ENCODE results near the gene KRTAP10-1. TPM values are rescaled to one million over a fixed set of nuclear protein-coding genes. Genes with fewer than 3 reads are reported as not detected.

KRTAP10-1 gene
- total and polyA plus RNA-seq, 2 of the 8 experiments (the other 6 are each of a cell fraction or from before 2014, with no cell fraction given) = 0.08 TPM; not detected in 1

- no peak overlapping the region for H3K4me2 ChIP-seq (ENCODE audit: insufficient read depth in 1 of 2, low read depth in 2 of 2, low read length in 2 of 2)
- no peak overlapping the region for H2BK15ac ChIP-seq (ENCODE audit: low read length)
- no peak overlapping the region for H3K14ac ChIP-seq (ENCODE audit: insufficient read length)
- H2BK20ac ChIP-seq (ENCODE audit: low read length) = no peak overlapping the region
- TF ChIP-seq KDM1A (IDR thresholded peaks at IDR 0.05; ENCODE audit: borderline replicate concordance, low read length) (no peak), SAP30 (IDR thresholded peaks at IDR 0.05; ENCODE audit: insufficient read depth, insufficient replicate concordance, low read length) (no peak), SP4 (IDR thresholded peaks at IDR 0.05; ENCODE audit: low read length) (no peak), BRCA1 (IDR thresholded peaks at IDR 0.05; ENCODE audit: low read depth, low read length) (no peak), JUND (IDR thresholded peaks at IDR 0.05; ENCODE audit: low read length) (no peak)
- no peaks in the 10 kb centered on the region for H3K23me2 ChIP-seq (ENCODE audit: low read depth, low read length)
- DNase-seq (ENCODE audit: low read depth in 1 of 2, low spot score in 2 of 2) (no peak), FAIRE-seq (no peak)
- H4K20me1 ChIP-seq (replicated peaks in 1 of 2; ENCODE audit: control insufficient read depth in 1 of 2, insufficient read depth in 2 of 2, low read length in 2 of 2) = no peaks in the 10 kb centered on the region
- no peak overlapping the region for H4K8ac ChIP-seq (ENCODE audit: extremely low read depth, insufficient read depth, low read length)
- ChIA-PET CTCF (ENCODE audit: partially characterized antibody) (no interaction called here), POLR2A (ENCODE audit: partially characterized antibody) (no interaction called here)
- H3K36me3 ChIP-seq (ENCODE audit: control insufficient read depth in 2 of 4, insufficient read depth in 4 of 4, low read length in 3 of 4) = no peaks in the 10 kb centered on the region
- H3K4me1 ChIP-seq (replicated peaks in 1 of 4; ENCODE audit: control insufficient read depth in 3 of 4, insufficient read depth in 4 of 4, low read length in 3 of 4) = peaks cover 0 to 3% (median 0%) of the 10 kb centered on the region in 4 experiments; a peak in 1 of 7 replicates
- no peak overlapping the region for H3K23ac ChIP-seq (ENCODE audit: insufficient read length)
- no peak overlapping the region for H4K91ac ChIP-seq (replicated peaks; ENCODE audit: insufficient read length, low read length)
- no peaks in the 10 kb centered on the region for H3K27me3 ChIP-seq (replicated peaks in 1 of 4; ENCODE audit: control insufficient read depth in 3 of 4, extremely low read depth in 1 of 4, insufficient read depth in 3 of 4, low read length in 3 of 4)
- no peak overlapping the region for H3K18ac ChIP-seq (ENCODE audit: extremely low read depth, low read length)
- no peak overlapping the region for H4K5ac ChIP-seq (ENCODE audit: insufficient read length, low read depth, low read length)
- H3K4ac ChIP-seq (replicated peaks; ENCODE audit: insufficient read length, low read depth, low read length) = no peak overlapping the region
- no peak overlapping the region for H2AFZ ChIP-seq (ENCODE audit: low read length)
- 91% methylated on average over 1 of the region's 1 CpG; no CpG with 5 or more reads in 1 of the 2 experiments for WGBS, 2 experiments (ENCODE audit: extremely low coverage in 1 of 2, insufficient coverage in 1 of 2, insufficient read length in 1 of 2, insufficient replicate concordance in 2 of 2, low coverage in 1 of 2, low lambda C conversion rate in 2 of 2, missing lambda C conversion rate in 1 of 2)
- no peak overlapping the region for H2BK120ac ChIP-seq (replicated peaks; ENCODE audit: low read depth, low read length)
- H3K9me3 ChIP-seq (ENCODE audit: insufficient read depth in 2 of 2, low read depth in 1 of 2, low read length in 1 of 2) = no peaks in the 10 kb centered on the region
- H3K27ac ChIP-seq (ENCODE audit: low read depth, low read length) = no peak overlapping the region
- no peaks in the 10 kb centered on the region for H3K79me2 ChIP-seq (ENCODE audit: control insufficient read depth in 1 of 2, insufficient read depth in 2 of 2, low read length in 2 of 2)
- no peak overlapping the region for H2AK5ac ChIP-seq (ENCODE audit: low read depth, low read length)
- H2BK5ac ChIP-seq (ENCODE audit: low read depth, low read length) = no peak overlapping the region
- no peak overlapping the region for H3K4me3 ChIP-seq (ENCODE audit: extremely low read depth in 1 of 4, insufficient read depth in 2 of 4, low read depth in 3 of 4, low read length in 4 of 4)
- no peak overlapping the region for H3K56ac ChIP-seq (replicated peaks; ENCODE audit: insufficient read length, low read depth, low read length)
- no peak overlapping the region for H2BK12ac ChIP-seq (ENCODE audit: low read depth, low read length)
- H3K79me1 ChIP-seq (ENCODE audit: low read depth, low read length) = no peaks in the 10 kb centered on the region
- no peak overlapping the region for H3K9ac ChIP-seq (replicated peaks in 1 of 4; ENCODE audit: extremely low read depth in 1 of 4, low read depth in 3 of 4, low read length in 3 of 4)
These were observed 24.1 kb upstream of the KRTAP10-1 start for GRCh38 chr21:44564099-44564498.

Data from H1 (cell line).